Testis (tissue), 3 donors: Measurements from ENCODE around the gene OR10G3. TPM values are rescaled to one million over a fixed set of nuclear protein-coding genes. Genes with fewer than 3 reads are reported as not detected.
"Not testable (repeated sequence)": the region's sequence is repeated elsewhere in the genome, so short reads cannot be mapped to it uniquely, and the experiment has no call there.

Source experiments
- DNase-seq: peaks from one replicate; pipeline ENCODE4 v3.0.0-alpha.2; 2019
- H3K27ac ChIP-seq, 2 donors: fragments of 200-600 bp; sonication (generic); one replicate each; pipeline ENCODE4 v1.5.1; 2019
- H3K27me3 ChIP-seq: fragments of 200-600 bp; sonication (generic); one replicate; pipeline ENCODE4 v1.5.1; 2019
- H3K36me3 ChIP-seq: fragments of 200-600 bp; sonication (generic); one replicate; pipeline ENCODE4 v1.5.1; 2017; ENCODE audit warnings: low read depth; ENCODE audit errors: missing control alignments
- H3K4me1 ChIP-seq: fragments of 200-600 bp; sonication (generic); one replicate; pipeline ENCODE4 v1.5.1; 2019
- H3K4me3 ChIP-seq, 2 donors: fragments of 200-600 bp; sonication (generic); one replicate each; pipeline ENCODE4 v1.5.1; 2017 to 2019
- H3K9me3 ChIP-seq: fragments of 200-600 bp; sonication (generic); one replicate; pipeline ENCODE4 v1.5.1; 2017
- CTCF ChIP-seq, 3 experiments: fragments of 450-650 bp in 2 of 3; fragments of 200-600 bp in 1 of 3; sonication (generic) in 1 of 3; IDR thresholded peaks; one replicate each; pipeline ENCODE4 v1.5.1; 2016 to 2019; ENCODE audit warnings: antibody characterized with exemption in 3 of 3, mild to moderate bottlenecking in 2 of 3, moderate library complexity in 1 of 3
- POLR2A ChIP-seq: fragments of 450-650 bp; IDR thresholded peaks from one replicate; pipeline ENCODE4 v1.6.1; 2017; ENCODE audit warnings: antibody characterized with exemption, mild to moderate bottlenecking, moderate library complexity
- WGBS, 2 donors: methylation state at CpG; one replicate each; pipeline ENCODE4 v1.1.5; 2018; 5-methylcytosine and 5-hydroxymethylcytosine counted together
- intact Hi-C: fragments of 100-400 bp; cut with DNase I; formaldehyde crosslinking; loops from one replicate; pipeline ENCODE4 v1.15.1; 2023; ENCODE audit warnings: low total_unique reads
- polyA plus RNA-seq: library from polyadenylated mRNA; stranded (reverse); fragments of 350-450 nt; fragmentation: Illumina TruSeq; extraction: RNeasy Lipid Tissue Mini Kit (QIAGEN cat#74804); gene quantifications from one replicate; pipeline ENCODE4 v1.2.3, GENCODE V29; 2014; ENCODE audit warnings: low read depth, low replicate concordance; ENCODE audit not compliant: insufficient read depth
- total RNA-seq, 2 donors: library from RNA; depleted of rRNA; stranded (reverse); fragments of >200 nt; gene quantifications; one replicate each; pipeline ENCODE4 v1.2.3, GENCODE V29; 2016

Gene OR10G3
- total and polyA plus RNA-seq, 3 donors from 2014 or later, result not detected

GRCh38 chr14:21556378-21557083 lies 23.3 kb downstream of the OR10G3 start:
- WGBS, 2 donors, result 42 to 43% methylated on average over 5 of the region's 5 CpGs
- Histone ChIP-seq H3K27me3 (no peaks in the 10 kb centered on the region), H3K9me3 (no peaks in the 10 kb centered on the region), H3K4me1 (peaks cover 17% of the 10 kb centered on the region), H3K27ac (peak overlapping the region in 1 of 2 donors; percentile 76), H3K36me3 (no peaks in the 10 kb centered on the region), H3K4me3 (no peak overlapping the region)
- intact Hi-C loops, result no loop called here
- TF ChIP-seq CTCF (IDR thresholded peaks at IDR 0.05) (no peak), POLR2A (no peak)
- no peak for DNase-seq

GRCh38 chr14:21553266-21553665 lies 26.6 kb downstream of the OR10G3 start:
- 91 to 96% methylated on average over 3 of the region's 3 CpGs for WGBS, 2 donors
- no peaks in the 10 kb centered on the region for H3K36me3 ChIP-seq
- no peak for DNase-seq
- H3K27me3 ChIP-seq, result no peaks in the 10 kb centered on the region
- H3K4me3 ChIP-seq, result no peak overlapping the region
- no peak overlapping the region for H3K27ac ChIP-seq
- peaks cover 15% of the 10 kb centered on the region for H3K4me1 ChIP-seq
- intact Hi-C loops, result no loop called here
- TF ChIP-seq CTCF (IDR thresholded peaks at IDR 0.05), result no peak
- TF ChIP-seq POLR2A, result no peak
- H3K9me3 ChIP-seq, result no peaks in the 10 kb centered on the region

GRCh38 chr14:21544588-21544987 lies 35.3 kb downstream of the OR10G3 start:
- H3K27ac ChIP-seq, H3K4me3 ChIP-seq, H3K9me3 ChIP-seq, intact Hi-C loops, H3K4me1 ChIP-seq, DNase-seq, H3K27me3 ChIP-seq, H3K36me3 ChIP-seq: not testable (repeated sequence)
- WGBS, 2 donors, result 89 to 96% methylated on average over 7 of the region's 7 CpGs

- 66 to 67% methylated on average over 5 of the region's 5 CpGs for WGBS, 2 donors
- H3K4me3 ChIP-seq, result no peak overlapping the region
Observed at GRCh38 chr14:21543963-21544362, 35.9 kb downstream of the OR10G3 start.

GRCh38 chr14:21543521-21543960 lies 36.3 kb downstream of the OR10G3 start:
- DNase-seq, result no peak
- H3K27me3 ChIP-seq, result no peaks in the 10 kb centered on the region
- TF ChIP-seq CTCF (IDR thresholded peaks at IDR 0.05), result no peak
- TF ChIP-seq POLR2A, result no peak
- whole genome bisulfite sequencing, 2 donors, result 43 to 46% methylated on average over 7 of the region's 7 CpGs
- H3K4me3 ChIP-seq, result no peak overlapping the region
- no peaks in the 10 kb centered on the region for H3K9me3 ChIP-seq
- intact Hi-C loops, result no loop called here
- H3K4me1 ChIP-seq, result no peaks in the 10 kb centered on the region
- H3K27ac ChIP-seq, result no peak overlapping the region
- H3K36me3 ChIP-seq, result no peaks in the 10 kb centered on the region

More at GRCh38 chr14:21543963-21544362, 35.9 kb downstream of the OR10G3 start:
- H3K27me3 ChIP-seq, result no peaks in the 10 kb centered on the region
- no peak for DNase-seq
- H3K27ac ChIP-seq, result no peak overlapping the region
- no peaks in the 10 kb centered on the region for H3K4me1 ChIP-seq
- H3K36me3 ChIP-seq, result no peaks in the 10 kb centered on the region
- no peak for TF ChIP-seq POLR2A
- TF ChIP-seq CTCF (IDR thresholded peaks at IDR 0.05), result no peak
- H3K9me3 ChIP-seq, result no peaks in the 10 kb centered on the region
- intact Hi-C loops, result no loop called here
